HG02943 (cell line): Measurements from ENCODE around the gene ZNF282.

ENCODE experiments used
- ATAC-seq: cut with Tn5 transposase; IDR thresholded peaks from one replicate; pipeline ENCODE4 v1.9.1; 2021; ENCODE audit warnings: mild to moderate bottlenecking, low read depth, moderate library complexity; ENCODE audit not compliant: unreplicated experiment

ZNF282 gene

GRCh38 chr7:149188637-149189259, 6.6 kb upstream of the ZNF282 start:
- no peak for ATAC-seq

DNA sequence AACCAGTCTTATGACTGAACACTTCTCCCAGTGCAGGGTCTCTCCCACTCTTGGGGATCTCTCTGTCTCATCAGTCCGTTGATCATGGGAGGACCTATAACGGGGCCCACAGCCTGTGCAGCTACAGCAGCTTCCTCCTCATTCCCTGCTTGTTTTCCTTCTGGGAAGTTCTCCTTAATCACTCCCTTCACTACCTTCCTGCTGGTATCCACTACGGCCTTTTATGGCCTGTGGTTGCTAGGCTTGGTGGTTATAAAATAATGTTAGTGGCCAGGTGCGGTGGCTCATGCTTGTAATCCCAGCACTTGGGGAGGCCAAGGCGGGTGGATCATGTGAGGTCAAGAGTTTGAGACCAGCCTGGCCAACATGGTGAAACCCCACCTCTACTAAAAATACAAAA, 3.5 kb upstream of the ZNF282 start:
- no peak for ATAC-seq

DNA sequence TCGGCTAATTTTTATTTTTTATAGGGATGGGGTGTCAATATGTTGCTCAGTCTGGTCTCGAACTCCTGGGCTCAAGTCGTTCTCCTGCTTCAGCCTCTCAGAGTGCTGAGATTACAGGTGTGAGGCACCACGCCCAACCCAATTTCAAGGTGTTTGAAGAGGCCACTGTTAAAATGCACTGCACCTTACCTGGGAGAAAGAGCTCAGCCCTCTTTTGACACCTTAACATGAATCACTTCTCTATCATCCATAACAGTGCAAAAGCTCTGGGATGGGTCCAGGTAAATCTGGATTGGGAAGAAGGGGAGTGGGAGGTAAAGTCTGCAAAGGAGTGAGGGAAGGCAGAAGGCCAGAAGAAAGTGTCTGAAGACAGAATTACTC, 557 bp upstream of the ZNF282 start:
- no peak for ATAC-seq

DNA sequence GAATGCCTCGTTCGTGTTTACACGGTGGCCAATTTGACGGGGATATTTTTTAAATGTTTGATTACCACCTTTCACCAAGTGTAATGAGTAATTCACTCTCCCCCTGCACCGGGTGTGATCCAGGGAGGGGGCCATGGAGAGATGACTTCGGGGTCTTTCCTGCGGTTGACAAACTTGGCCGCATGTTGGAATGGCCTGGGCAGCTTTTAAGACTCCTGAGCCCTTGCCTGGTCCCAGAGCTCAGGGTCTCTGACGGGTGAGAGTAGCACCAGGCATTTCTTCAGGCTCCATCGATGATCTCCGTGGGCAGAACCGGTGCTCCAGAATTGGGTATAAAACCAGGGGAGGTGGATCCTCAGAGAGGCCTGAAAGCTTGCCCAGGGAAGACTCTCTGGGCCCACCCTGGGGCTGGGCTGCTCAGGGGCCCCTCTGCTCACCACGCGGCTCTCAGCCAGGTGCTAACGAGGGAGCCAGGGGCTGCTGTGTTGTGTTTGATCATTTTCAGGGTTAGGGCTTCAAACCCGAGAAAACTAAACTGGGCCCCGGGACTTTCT, 882 bp downstream of the ZNF282 start:
- peak; percentile 27 for ATAC-seq

DNA sequence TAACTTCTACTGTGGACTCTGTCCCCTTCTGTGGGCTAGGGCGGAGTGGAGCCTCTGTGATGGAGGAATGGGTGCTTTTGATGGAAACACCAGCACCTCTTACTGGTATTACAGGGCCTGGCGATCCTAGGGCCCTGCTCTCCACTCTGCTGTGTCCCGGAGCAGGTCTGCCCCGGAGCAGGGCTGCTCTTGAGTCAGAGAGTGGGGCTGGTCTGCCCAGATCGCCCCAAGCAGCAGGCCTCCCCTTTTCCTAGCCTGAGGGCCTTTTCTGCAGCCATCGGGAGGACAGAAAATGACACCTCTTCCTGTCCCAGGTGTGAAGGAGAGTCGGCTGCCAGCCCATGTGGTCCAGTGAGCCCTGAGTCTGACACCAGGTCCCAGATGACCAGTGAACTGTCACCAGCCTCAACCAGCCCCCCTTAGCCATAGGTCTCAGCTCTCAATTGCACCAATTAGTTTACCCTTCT, 1.4 kb downstream of the ZNF282 start:
- peak; percentile 5 for ATAC-seq

- ATAC-seq: no peak
Observed at GRCh38 chr7:149197675-149198074, 2.3 kb downstream of the ZNF282 start.

DNA sequence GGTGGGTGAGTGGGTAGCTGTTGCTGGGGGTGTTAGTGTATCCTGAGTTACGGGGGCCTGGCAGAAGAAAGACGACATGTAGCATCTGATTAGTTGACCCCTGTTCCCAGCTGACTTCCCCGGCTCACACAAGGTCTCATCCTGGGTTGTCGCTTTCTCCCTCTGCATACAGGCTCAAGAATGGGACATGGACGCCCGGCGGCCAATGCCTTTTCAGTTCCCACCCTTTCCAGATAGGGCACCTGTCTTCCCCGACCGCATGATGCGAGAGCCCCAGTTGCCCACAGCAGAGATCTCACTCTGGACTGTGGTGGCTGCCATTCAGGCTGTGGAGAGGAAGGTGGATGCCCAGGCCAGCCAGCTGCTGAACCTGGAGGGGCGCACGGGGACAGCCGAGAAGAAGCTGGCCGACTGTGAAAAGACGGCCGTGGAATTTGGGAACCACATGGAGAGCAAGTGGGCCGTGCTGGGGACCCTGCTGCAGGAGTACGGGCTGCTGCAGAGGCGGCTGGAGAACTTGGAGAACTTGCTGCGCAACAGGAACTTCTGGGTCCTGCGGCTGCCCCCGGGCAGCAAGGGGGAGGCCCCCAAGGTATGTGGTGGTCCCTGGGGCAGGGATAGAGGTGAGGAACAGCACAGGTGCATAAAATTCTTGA, 2.9 kb downstream of the ZNF282 start:
- ATAC-seq: no peak

DNA sequence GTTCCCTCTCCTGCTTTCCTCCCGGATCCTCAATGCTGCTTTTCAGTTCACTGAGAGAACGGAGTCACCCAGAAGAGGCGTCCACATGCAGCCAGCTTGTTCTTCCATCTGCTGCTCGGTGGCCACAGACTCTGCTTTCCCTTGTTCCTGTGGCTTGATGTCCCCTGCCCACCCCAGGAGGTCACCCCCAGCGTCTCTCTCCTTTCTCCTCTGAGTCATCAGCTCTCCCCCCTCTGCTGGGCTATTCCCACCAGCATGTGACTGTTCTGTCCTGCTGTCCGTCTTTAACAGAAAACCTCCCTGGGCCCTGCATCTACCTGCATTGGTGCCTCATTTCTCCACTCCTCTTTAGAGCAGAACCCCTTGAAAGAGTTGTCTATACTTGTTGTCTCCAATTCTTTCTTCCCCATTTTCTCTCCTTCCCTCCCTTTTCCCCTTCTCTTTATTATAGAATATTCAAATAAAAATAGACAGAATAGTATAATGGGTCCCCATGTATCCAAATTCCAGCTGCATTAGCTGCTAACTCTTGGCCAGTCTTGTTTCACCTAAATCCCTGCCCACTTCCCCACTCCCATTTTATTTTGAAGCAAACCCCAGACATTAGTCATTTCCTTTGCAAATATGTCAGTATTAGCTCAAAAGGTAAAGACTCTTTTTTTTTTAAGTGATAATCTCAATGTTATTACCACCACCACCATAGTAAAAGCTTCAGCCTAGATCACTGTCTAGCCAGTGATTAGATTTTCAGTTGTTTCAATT, 4.1 kb downstream of the ZNF282 start:
- ATAC-seq: no peak

DNA sequence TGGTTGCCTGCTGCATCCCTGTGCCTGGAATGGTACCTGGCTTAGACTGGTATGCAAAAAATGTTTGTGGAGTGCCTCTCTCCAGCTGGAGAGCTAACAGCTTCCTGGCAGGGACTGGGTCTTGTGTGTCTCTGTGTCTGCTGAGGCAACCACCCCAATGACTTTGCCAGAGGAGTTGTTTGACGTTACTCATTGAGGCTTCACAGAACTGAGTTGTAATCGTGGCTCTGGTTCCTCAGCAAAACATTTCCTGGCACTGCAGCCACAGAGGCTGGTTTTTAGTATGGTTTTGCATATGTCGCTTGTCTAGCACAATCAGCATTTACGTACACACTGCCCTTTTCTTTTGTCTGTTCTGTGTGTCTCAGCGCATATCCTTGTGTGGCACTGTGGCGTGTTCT, 7.5 kb downstream of the ZNF282 start:
- no peak for ATAC-seq

GRCh38 chr7:149205690-149206381, 10.5 kb downstream of the ZNF282 start:
- ATAC-seq: no peak

GRCh38 chr7:149207324-149208035, 12.1 kb downstream of the ZNF282 start:
- ATAC-seq: no peak

GRCh38 chr7:149209518-149210269, 14.3 kb downstream of the ZNF282 start:
- no peak for ATAC-seq

- no peak for ATAC-seq
Observed at GRCh38 chr7:149210551-149210950, 15.2 kb downstream of the ZNF282 start.

DNA sequence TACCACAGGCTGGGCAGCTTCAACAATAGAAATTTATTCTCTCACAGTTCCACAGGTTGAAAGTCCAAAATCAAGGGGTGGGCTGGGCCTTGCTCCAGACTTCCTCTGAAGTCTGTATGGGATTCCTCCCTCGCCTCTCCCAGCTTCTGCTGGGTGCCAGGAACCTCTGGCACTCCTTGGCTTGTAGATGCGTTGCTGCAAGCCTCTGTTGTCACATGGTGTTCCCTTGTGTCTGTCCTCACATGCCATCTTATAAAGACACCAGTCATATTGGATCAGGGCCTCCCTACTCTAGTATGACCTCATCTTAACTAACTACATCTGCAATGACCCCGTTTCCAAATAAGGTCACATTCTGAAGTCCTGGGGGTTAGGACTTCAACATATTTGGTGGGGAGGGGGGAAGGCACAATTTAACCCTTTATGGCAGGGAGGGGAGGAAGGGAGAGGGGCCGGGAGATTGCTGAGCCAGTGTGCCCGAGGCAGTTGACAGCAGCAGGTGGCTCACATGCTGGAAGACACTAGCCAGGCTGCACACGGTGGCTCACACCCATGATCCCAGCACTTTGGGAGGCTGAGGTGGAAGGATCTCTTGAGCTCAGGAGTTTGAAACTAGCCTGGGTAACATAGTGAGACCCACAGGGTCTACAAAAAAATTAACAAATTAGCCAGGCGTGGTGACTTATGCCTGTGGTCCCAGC, 18.8 kb downstream of the ZNF282 start:
- no peak for ATAC-seq

- no peak for ATAC-seq
Observed at GRCh38 chr7:149216402-149216801, 21.1 kb downstream of the ZNF282 start.

DNA sequence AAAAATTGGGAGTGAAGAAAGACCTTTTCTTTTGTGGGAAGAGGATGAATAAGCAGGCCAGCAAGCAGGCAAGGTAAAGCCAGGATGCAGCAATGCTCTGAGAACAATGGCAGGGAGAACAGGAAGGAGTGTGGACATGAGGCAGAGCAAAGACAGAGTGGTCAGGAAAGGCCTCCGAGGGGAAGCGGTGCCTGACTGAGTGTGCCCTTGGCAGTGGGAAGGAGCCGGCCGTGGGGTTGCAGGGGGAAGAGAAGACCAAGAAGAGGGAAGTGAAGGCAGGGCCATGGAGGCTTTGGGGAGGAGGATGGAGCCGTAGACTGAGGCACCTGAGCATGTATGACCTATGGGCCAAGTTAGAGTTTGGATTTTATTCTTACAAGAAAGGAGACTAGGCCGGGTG, 22.2 kb downstream of the ZNF282 start:
- no peak for ATAC-seq

GRCh38 chr7:149218469-149219420, 23.4 kb downstream of the ZNF282 start:
- ATAC-seq: no peak

DNA sequence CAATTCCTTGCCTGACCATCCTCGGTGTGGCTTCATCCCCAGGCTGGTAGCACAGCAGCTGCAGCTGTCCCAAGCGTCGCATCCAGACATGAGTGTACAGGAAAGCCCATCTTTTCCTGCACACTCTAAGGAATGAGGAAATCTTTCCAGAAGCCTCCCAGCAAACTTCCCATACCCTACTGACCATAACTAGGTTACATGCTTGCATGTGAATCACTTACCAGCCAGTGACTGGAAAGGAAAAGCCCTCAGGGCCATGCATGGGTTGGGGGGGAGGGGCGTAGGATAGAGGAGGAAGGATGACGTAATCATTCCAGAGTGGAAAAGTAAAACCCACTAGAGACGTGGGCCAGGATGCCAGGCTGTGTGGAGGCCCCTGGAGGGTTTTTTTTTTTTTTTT, 25.2 kb downstream of the ZNF282 start:
- ATAC-seq: no peak
